HFFc6 (cell line): ENCODE data around the gene STIM2. TPM values are rescaled to one million over a fixed set of nuclear protein-coding genes. Genes with fewer than 3 reads are reported as not detected.

Source experiments
- DNase-seq: peaks from one replicate; pipeline ENCODE4 v3.0.0-alpha.2; 2018
- H3K27ac Mint-ChIP-seq: 2 replicates; pipeline ENCODE4 v1.8.0; 2020; ENCODE audit warnings: mild to moderate bottlenecking, mixed read lengths
- H3K27me3 Mint-ChIP-seq: 2 replicates; pipeline ENCODE4 v1.8.0; 2021; ENCODE audit warnings: mild to moderate bottlenecking, moderate library complexity, mixed read lengths; ENCODE audit not compliant: insufficient read depth
- H3K36me3 Mint-ChIP-seq: 2 replicates; pipeline ENCODE4 v1.8.0; 2021; ENCODE audit warnings: low read depth, mixed read lengths
- H3K4me1 Mint-ChIP-seq: 2 replicates; pipeline ENCODE4 v1.8.0; 2020; ENCODE audit warnings: low read depth, mixed read lengths
- H3K4me3 Mint-ChIP-seq: 2 replicates; pipeline ENCODE4 v1.8.0; 2020; ENCODE audit warnings: mild to moderate bottlenecking, moderate library complexity, mixed read lengths
- H3K9me3 Mint-ChIP-seq: 2 replicates; pipeline ENCODE4 v1.8.0; 2020; ENCODE audit warnings: mild to moderate bottlenecking, mixed read lengths
- CTCF ChIP-seq: fragments of 200-600 bp; sonication (generic); IDR thresholded peaks from 2 replicates; pipeline ENCODE4 v1.5.0; 2021; ENCODE audit warnings: antibody characterized with exemption, mild to moderate bottlenecking
- total RNA-seq, 6 experiments: library from RNA; stranded (reverse); fragmentation: NEBNext Ultra II Directional; extraction: Animal tissue kit (Norgen Biotek cat#: 25700); gene quantifications; 2 replicates in 1 of 6; 3 replicates in 5 of 6; pipeline ENCODE4 v1.2.3, GENCODE V29; 2021

Gene STIM2
- total RNA-seq, 6 experiments from 2014 or later: 13.7 to 17.1 (median 16.0) TPM

- Mint-ChIP-seq H3K27me3 (peaks cover 41% of the 10 kb centered on the region), H3K36me3 (no peaks in the 10 kb centered on the region), H3K9me3 (no peaks in the 10 kb centered on the region), H3K4me3 (no peak overlapping the region; the same call in 1 of the 2 replicates), H3K4me1 (peaks cover 16% of the 10 kb centered on the region), H3K27ac (no peak overlapping the region)
- DNase-seq: no peak
- no peak for TF ChIP-seq CTCF
These were observed 188.7 kb downstream of the STIM2 start for GRCh38 chr4:27049239-27049829.

DNA sequence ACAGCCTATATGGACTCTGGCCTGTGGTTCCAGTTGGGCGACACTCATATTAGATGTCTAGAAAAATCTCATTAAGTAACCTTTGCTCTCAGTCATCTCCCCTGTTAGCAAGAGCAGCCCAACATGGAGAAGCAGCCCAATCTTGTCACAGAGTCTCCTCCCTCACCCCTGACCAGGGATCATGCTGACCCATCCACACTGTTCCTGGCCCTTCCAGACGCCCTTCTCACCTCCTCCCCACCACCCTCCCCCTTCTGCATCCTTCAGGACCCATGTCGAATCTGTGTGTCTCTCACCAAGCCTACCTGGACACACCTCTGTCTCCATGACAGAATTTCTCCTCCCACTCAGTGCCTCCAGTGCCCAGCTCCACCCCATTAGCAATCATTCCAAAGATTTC lies 190.1 kb downstream of the STIM2 start:
- peaks cover 43% of the 10 kb centered on the region for H3K27me3 Mint-ChIP-seq
- TF ChIP-seq CTCF: no peak
- H3K36me3 Mint-ChIP-seq: no peaks in the 10 kb centered on the region
- DNase-seq: no peak
- no peak overlapping the region for H3K4me3 Mint-ChIP-seq
- H3K27ac Mint-ChIP-seq: no peak overlapping the region
- H3K4me1 Mint-ChIP-seq: peaks cover 16% of the 10 kb centered on the region
- H3K9me3 Mint-ChIP-seq: no peaks in the 10 kb centered on the region

DNA sequence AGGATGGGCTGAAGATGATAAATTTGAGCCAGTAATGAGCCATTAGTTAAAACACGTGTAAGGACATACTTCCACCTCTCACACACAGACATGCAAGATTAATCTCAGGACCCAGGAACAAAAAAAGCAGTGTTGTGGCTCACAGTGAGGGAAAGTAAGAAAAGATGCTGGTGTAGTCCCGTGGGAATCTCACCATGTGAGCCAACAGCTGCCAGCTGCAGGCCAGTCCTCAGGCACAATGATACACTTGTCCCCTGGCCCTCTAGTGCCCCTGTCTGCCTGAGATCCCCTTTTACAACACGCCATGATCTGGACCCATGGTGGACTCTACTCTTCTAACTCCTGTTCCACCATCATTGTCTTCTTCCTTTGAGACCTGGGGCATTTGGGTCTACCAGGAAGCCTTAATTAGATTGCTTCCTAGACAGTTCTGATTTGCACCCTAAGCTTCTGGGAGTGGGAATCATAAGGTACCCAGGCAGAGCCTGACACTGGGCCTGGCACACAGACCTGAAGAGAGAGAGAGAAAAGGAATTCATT lies 194.7 kb downstream of the STIM2 start:
- Mint-ChIP-seq H3K9me3 (no peaks in the 10 kb centered on the region), H3K4me3 (no peak overlapping the region), H3K4me1 (no peaks in the 10 kb centered on the region), H3K36me3 (no peaks in the 10 kb centered on the region), H3K27ac (no peak overlapping the region), H3K27me3 (peaks cover 37% of the 10 kb centered on the region)
- DNase-seq: no peak
- TF ChIP-seq CTCF: no peak

- no peak overlapping the region for H3K27ac Mint-ChIP-seq
- no peaks in the 10 kb centered on the region for H3K9me3 Mint-ChIP-seq
- peaks cover 33% of the 10 kb centered on the region for H3K27me3 Mint-ChIP-seq
These were observed 195.6 kb downstream of the STIM2 start for GRCh38 chr4:27056281-27056680.

GRCh38 chr4:27057053-27057452 lies 196.4 kb downstream of the STIM2 start:
- H3K36me3 Mint-ChIP-seq: no peaks in the 10 kb centered on the region
- no peaks in the 10 kb centered on the region for H3K4me1 Mint-ChIP-seq
- no peak overlapping the region for H3K27ac Mint-ChIP-seq
- no peak overlapping the region for H3K4me3 Mint-ChIP-seq
- DNase-seq: no peak
- no peaks in the 10 kb centered on the region for H3K9me3 Mint-ChIP-seq
- peaks cover 33% of the 10 kb centered on the region for H3K27me3 Mint-ChIP-seq
- TF ChIP-seq CTCF: no peak

More at GRCh38 chr4:27056281-27056680, 195.6 kb downstream of the STIM2 start:
- DNase-seq: no peak
- TF ChIP-seq CTCF: no peak
- no peaks in the 10 kb centered on the region for H3K36me3 Mint-ChIP-seq
- no peak overlapping the region for H3K4me3 Mint-ChIP-seq
- H3K4me1 Mint-ChIP-seq: no peaks in the 10 kb centered on the region
